GM19351 (cell line): ENCODE results near the gene MAST3.

Source experiments
- ATAC-seq: cut with Tn5 transposase; IDR thresholded peaks from one replicate; pipeline ENCODE4 v1.9.1; 2021; ENCODE audit warnings: mild to moderate bottlenecking, moderate library complexity; ENCODE audit not compliant: unreplicated experiment

Gene MAST3

GRCh38 chr19:18174983-18175382 lies 77.4 kb downstream of the MAST3 start:
- ATAC-seq = no peak

GRCh38 chr19:18176367-18177310 lies 79.1 kb downstream of the MAST3 start:
- ATAC-seq = no peak

- no peak for ATAC-seq
Observed at GRCh38 chr19:18179957-18180356, 82.4 kb downstream of the MAST3 start.

DNA sequence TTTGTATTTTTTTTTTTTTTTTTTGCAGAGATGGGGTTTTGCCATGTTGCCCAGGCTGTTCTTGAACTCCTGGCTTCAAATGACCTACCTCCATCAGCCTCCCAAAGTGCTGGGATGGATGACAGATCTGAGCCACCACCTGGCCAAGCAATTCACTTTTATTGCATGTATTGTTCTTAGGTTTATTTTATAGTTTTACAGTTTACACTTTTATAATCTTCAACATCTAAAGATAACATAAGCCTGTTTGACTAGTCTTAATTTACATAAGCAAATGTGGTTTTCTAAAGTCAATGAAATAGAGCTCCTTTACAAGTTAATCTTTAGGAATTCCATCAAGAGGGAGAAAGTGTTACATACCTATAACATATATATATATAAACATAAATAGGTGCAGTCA lies 86.0 kb downstream of the MAST3 start:
- ATAC-seq = no peak

DNA sequence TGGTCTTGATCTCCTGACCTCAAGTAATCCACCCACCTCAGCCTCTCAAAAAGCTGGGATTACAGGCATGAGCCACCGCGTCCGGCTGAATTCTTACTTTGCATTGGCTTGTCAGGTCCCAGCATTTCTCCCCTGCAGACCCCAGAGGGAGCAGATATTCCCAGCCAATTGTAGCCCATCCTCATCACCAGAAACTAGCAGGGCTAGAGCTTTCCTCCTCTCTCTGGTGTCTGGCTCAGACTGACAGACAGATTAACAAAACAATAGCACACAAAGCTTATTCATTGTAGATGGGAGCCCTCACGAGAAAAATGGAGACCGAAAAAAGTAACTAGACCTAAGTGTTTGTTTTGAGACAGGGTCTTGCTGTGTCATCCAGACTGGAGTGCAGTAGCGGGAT lies 88.0 kb downstream of the MAST3 start:
- no peak for ATAC-seq

DNA sequence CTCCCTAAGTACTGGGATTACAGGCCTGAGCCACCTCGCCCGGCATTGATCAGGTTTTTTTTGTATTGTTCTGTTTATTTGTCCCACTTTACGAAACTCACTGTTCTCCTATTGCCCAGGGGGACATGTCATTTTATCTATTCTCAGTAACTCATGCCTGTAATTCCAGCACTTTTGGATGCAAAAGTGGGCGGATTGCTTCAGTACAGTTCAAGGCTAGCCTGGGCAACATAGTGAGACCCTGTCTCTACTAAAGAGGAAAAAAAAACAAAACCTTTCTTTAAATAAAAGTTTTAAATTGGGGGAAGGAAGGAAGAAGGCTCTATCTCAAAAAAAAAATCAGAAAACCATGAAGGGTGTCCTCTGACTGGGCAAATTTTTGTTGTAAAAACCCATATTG lies 92.7 kb downstream of the MAST3 start:
- ATAC-seq = no peak

DNA sequence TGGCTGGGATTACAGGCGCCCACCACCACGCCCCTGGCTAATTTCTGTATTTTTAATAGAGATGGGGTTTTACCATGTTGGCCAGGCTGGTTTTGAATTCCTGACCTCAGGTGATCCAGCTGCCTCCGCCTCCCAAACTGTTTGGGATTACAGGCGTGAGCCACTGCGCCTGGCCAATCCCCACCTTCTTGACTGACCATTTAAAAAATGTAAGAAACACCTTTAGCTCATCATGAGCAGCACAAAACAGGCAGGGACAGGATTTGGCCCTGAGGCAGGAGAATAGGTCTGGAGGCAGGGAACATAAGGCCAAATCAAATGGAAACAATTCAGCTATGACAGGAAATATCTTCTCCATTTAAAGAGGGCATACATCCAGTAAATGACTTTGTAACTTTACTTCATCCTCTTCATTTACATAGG lies 94.1 kb downstream of the MAST3 start:
- ATAC-seq = no peak

GRCh38 chr19:18192673-18193387 lies 95.3 kb downstream of the MAST3 start, which contains the start of gene MPV17L2:
Gene MPV17L2 (plus strand): TSS chr19:18193218. CDS start chr19:18193282, 64 bp downstream.
- ATAC-seq = peak; percentile 82

- no peak for ATAC-seq
Observed at GRCh38 chr19:18193388-18194180, 96.0 kb downstream of the MAST3 start.

- ATAC-seq = no peak
Observed at GRCh38 chr19:18194181-18194530, 96.6 kb downstream of the MAST3 start.

- no peak for ATAC-seq
Observed at GRCh38 chr19:18194554-18195238, 97.1 kb downstream of the MAST3 start.

DNA sequence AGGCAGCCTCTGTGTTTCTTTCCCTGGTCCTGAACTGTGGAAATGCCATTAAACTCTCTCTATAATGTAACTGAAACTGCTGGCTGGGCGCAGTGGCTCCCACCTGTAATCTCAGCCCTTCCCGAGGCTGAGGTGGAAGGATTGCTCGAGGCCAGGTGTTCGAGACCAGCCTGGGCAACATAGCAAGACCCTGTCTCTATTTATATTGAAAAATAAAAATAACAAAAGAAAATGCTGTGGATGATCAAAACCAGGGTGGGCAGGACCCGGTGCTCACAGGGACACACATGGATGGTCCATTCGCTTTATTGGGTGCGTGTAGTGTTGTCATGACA lies 98.9 kb downstream of the MAST3 start:
- ATAC-seq = no peak

GRCh38 chr19:18197306-18197705 lies 99.7 kb downstream of the MAST3 start:
- ATAC-seq = no peak

- ATAC-seq = no peak
Observed at GRCh38 chr19:18197941-18198340, 100.4 kb downstream of the MAST3 start.

- ATAC-seq = no peak
Observed at GRCh38 chr19:18198374-18198773, 100.8 kb downstream of the MAST3 start.
